GM12878 (cell line): ENCODE results near the gene TRIB2. TPM values are rescaled to one million over a fixed set of nuclear protein-coding genes. Genes with fewer than 3 reads are reported as not detected.

Experiments used
- ATAC-seq: fragments of 200-7000 bp; cut with Tn5 transposase; 3 replicates; pipeline ENCODE4 v1.9.1; 2020; ENCODE audit warnings: mild to moderate bottlenecking, moderate library complexity
- BruUV-seq: library from RNA; stranded (reverse); fragments of 400-500 nt; replicated peaks from 2 replicates; lab custom pipeline; 2021; lab: Mats Ljungman, UMichigan
- CTCF ChIA-PET: fragments of 300-600 bp; sonication (Branson Sonifier 250); formaldehyde crosslinking; extraction: SDS; loops from one replicate; lab custom pipeline; 2021; ENCODE audit warnings: inconsistent platforms; lab: Yijun Ruan, JAX
- POLR2A ChIA-PET: fragments of 350-600 bp; formaldehyde crosslinking; extraction: SDS; loops from one replicate; lab custom pipeline; 2021; ENCODE audit warnings: inconsistent platforms; lab: Charles Lee
- RAD21 ChIA-PET: fragments of 300-600 bp; sonication (Branson Sonifier 250); formaldehyde crosslinking; loops from one replicate; lab custom pipeline; 2023; ENCODE audit warnings: antibody characterized with exemption; ENCODE audit not compliant: unreplicated experiment; lab: Charles Lee
- SMC1A ChIA-PET: fragments of 300-600 bp; sonication (Branson Sonifier 250); formaldehyde crosslinking; loops from one replicate; lab custom pipeline; 2023; ENCODE audit not compliant: unreplicated experiment, uncharacterized antibody; lab: Charles Lee
- DNase-seq: peaks from one replicate; pipeline ENCODE4 v3.0.0-alpha.2; 2011; ENCODE audit warnings: low read depth, low spot score
- FAIRE-seq: peaks from 3 replicates; lab custom pipeline; 2011; peaks lifted over from hg19 to GRCh38; lab: Jason Lieb, UNC
- H2AFZ ChIP-seq: 2 replicates; pipeline ENCODE4 v1.6.0; 2011; ENCODE audit warnings: low read depth, low read length, control low read depth; ENCODE audit not compliant: control insufficient read depth
- H3K27ac ChIP-seq: 2 replicates; pipeline ENCODE4 v1.5.1; 2011; ENCODE audit warnings: control low read depth; ENCODE audit not compliant: control insufficient read depth, insufficient read depth
- H3K27me3 ChIP-seq, 2 experiments: replicated peaks in 1 of 2; 2 replicates each; pipeline versions ENCODE4 v1.6.0 to v1.6.1; 2011; ENCODE audit warnings: low read length in 1 of 2; ENCODE audit not compliant: control insufficient read depth in 2 of 2, insufficient read depth in 2 of 2
- H3K36me3 ChIP-seq, 2 experiments: 2 replicates each; pipeline ENCODE4 v1.5.1; 2011; ENCODE audit warnings: low read length in 1 of 2; ENCODE audit not compliant: control insufficient read depth in 2 of 2, insufficient read depth in 2 of 2
- H3K4me1 ChIP-seq: 2 replicates; pipeline ENCODE4 v1.6.1; 2011; ENCODE audit warnings: mild to moderate bottlenecking, low read length, moderate library complexity, mixed read lengths; ENCODE audit not compliant: control insufficient read depth, insufficient read depth
- H3K4me2 ChIP-seq: 2 replicates; pipeline ENCODE4 v1.6.0; 2011; ENCODE audit warnings: control low read depth; ENCODE audit not compliant: control insufficient read depth, insufficient read depth
- H3K4me3 ChIP-seq: fragments of 200-600 bp; sonication (generic); 2 replicates; pipeline ENCODE4 v1.5.1; 2016
- H3K79me2 ChIP-seq: 2 replicates; pipeline ENCODE4 v1.6.0; 2011; ENCODE audit warnings: low read length; ENCODE audit not compliant: control insufficient read depth, insufficient read depth
- H3K9ac ChIP-seq: 2 replicates; pipeline ENCODE4 v1.8.0; 2011; ENCODE audit warnings: low read length, control low read depth, mixed read lengths; ENCODE audit not compliant: control insufficient read depth, insufficient read depth
- H3K9me3 ChIP-seq: replicated peaks from 3 replicates; pipeline ENCODE4 v1.5.1; 2011; ENCODE audit warnings: mild to moderate bottlenecking, low read length; ENCODE audit not compliant: control insufficient read depth, insufficient read depth
- H4K20me1 ChIP-seq: 2 replicates; pipeline ENCODE4 v1.6.0; 2011; ENCODE audit not compliant: control insufficient read depth, insufficient read depth
- ASH2L ChIP-seq: fragments of 300-600, 200-600 bp; sonication (generic); IDR thresholded peaks from 2 replicates; pipeline ENCODE4 v1.6.1; 2017; ENCODE audit warnings: low read depth, mild to moderate bottlenecking, borderline replicate concordance
- BHLHE40 ChIP-seq, 2 experiments: fragments of 450-650 bp in 1 of 2; IDR thresholded peaks; 2 replicates each; pipeline ENCODE4 v1.6.1; 2011 to 2017; ENCODE audit warnings: low read depth in 2 of 2, borderline replicate concordance in 1 of 2, improper control_type of control experiment in 1 of 2, low read length in 1 of 2, mild to moderate bottlenecking in 1 of 2
- BRCA1 ChIP-seq: IDR thresholded peaks from 2 replicates; pipeline ENCODE4 v1.6.1; 2011; ENCODE audit warnings: low read depth, low read length, improper control_type of control experiment
- E2F8 ChIP-seq: fragments of 450-650 bp; IDR thresholded peaks from 2 replicates; pipeline ENCODE4 v1.6.1; 2018; ENCODE audit warnings: mild to moderate bottlenecking, low read depth, moderate library complexity; ENCODE audit not compliant: partially characterized antibody
- FOXM1 ChIP-seq: IDR thresholded peaks from 2 replicates; pipeline ENCODE4 v1.6.1; 2012; ENCODE audit warnings: low read depth, mild to moderate bottlenecking, inconsistent platforms, low read length, moderate library complexity
- HSF1 ChIP-seq: fragments of 150-350 bp; IDR thresholded peaks from 2 replicates; pipeline ENCODE4 v1.6.1; 2014; ENCODE audit warnings: mild to moderate bottlenecking, low read depth, low read length
- KDM1A ChIP-seq: fragments of 200-600 bp; sonication (generic); IDR thresholded peaks from 2 replicates; pipeline ENCODE4 v1.6.1; 2016; ENCODE audit warnings: borderline replicate concordance
- MEF2A ChIP-seq: IDR thresholded peaks from 2 replicates; pipeline ENCODE4 v1.6.1; 2011; ENCODE audit warnings: low read depth, mild to moderate bottlenecking, low read length, moderate library complexity; ENCODE audit not compliant: insufficient read depth
- MXI1 ChIP-seq: fragments of 150-350 bp; IDR thresholded peaks from 2 replicates; pipeline ENCODE4 v1.6.1; 2011; ENCODE audit warnings: low read depth, mild to moderate bottlenecking, inconsistent platforms, low read length, improper control_type of control experiment
- NR2F1 ChIP-seq: fragments of 450-650 bp; conservative IDR thresholded peaks from 2 replicates; pipeline ENCODE4 v1.6.1; 2017; ENCODE audit warnings: mild to moderate bottlenecking
- PKNOX1 ChIP-seq: fragments of 450-650 bp; IDR thresholded peaks from 2 replicates; pipeline ENCODE4 v1.6.1; 2016; ENCODE audit warnings: mild to moderate bottlenecking
- POLR2A ChIP-seq: IDR thresholded peaks from 2 replicates; pipeline ENCODE4 v1.6.1; 2011; ENCODE audit warnings: low read depth, mild to moderate bottlenecking, low read length
- RBBP5 ChIP-seq: fragments of 200-600 bp; sonication (generic); conservative IDR thresholded peaks from 2 replicates; pipeline ENCODE4 v1.6.1; 2016
- SKIL ChIP-seq: fragments of 450-650 bp; IDR thresholded peaks from 2 replicates; pipeline ENCODE4 v1.6.1; 2017; ENCODE audit warnings: mild to moderate bottlenecking, low read depth, inconsistent platforms; ENCODE audit not compliant: poor library complexity, severe bottlenecking
- SPI1 ChIP-seq: IDR thresholded peaks from 2 replicates; pipeline ENCODE4 v1.6.1; 2011; ENCODE audit warnings: low read depth, mild to moderate bottlenecking, low read length, moderate library complexity, borderline replicate concordance; ENCODE audit not compliant: insufficient read depth
- TCF12 ChIP-seq: IDR thresholded peaks from 2 replicates; pipeline ENCODE4 v1.6.1; 2011; ENCODE audit warnings: low read depth, mild to moderate bottlenecking, low read length
- WGBS: methylation state at CpG from one replicate; pipeline ENCODE4 v1.1.6; 2016; ENCODE audit warnings: low lambda C conversion rate; ENCODE audit not compliant: insufficient replicate concordance, insufficient coverage; ENCODE audit errors: missing lambda C conversion rate; 5-methylcytosine and 5-hydroxymethylcytosine counted together
- in situ Hi-C: fragments of 300-500 bp; cut with MboI; formaldehyde crosslinking; loops from 9 replicates; pipeline ENCODE4 v1.14.3; 2018; ENCODE audit warnings: mixed read lengths
- intact Hi-C: fragments of 100-400 bp; cut with micrococcal nuclease; formaldehyde crosslinking; loops from one replicate; pipeline ENCODE4 v1.14.2; 2022; ENCODE audit not compliant: unreplicated experiment
- polyA plus RNA-seq, 11 experiments: library from polyadenylated mRNA; depleted of rRNA in 4 of 11; unstranded in 6 of 11; stranded (reverse) in 5 of 11; fragments of >200 nt; fragmentation: Nextera tagmentation in 4 of 11; fragmentation: Illumina TruSeq in 1 of 11; extraction: Ambion mirVana in 4 of 11; extraction: Trizol in 1 of 11; gene quantifications; 1 replicate in 1 of 11; 2 replicates in 10 of 11; pipeline versions ENCODE4 v1.2.1 to v1.2.3, GENCODE V29; 2011 to 2016; ENCODE audit warnings: inconsistent platforms in 2 of 11, missing spikeins in 2 of 11, low read depth in 1 of 11
- total RNA-seq, 4 experiments: library from RNA; depleted of rRNA in 3 of 4; stranded (reverse); fragments of >200 nt in 3 of 4; fragmentation: Illumina TruSeq in 1 of 4; extraction: Trizol in 1 of 4; gene quantifications; 2 replicates each; pipeline versions ENCODE4 v1.2.1 to v1.2.3, GENCODE V29; 2013 to 2021

TRIB2 gene
- total and polyA plus RNA-seq, 10 of the 15 experiments (the other 5 are each of a cell fraction or from before 2014, with no cell fraction given) = 1.6 to 9.2 (median 5.2) TPM

- no peaks in the 10 kb centered on the region; the same call in 1 of the 2 replicates for H4K20me1 ChIP-seq
- no peaks in the 10 kb centered on the region; a peak in 2 of 4 replicates for H3K36me3 ChIP-seq
- no peaks in the 10 kb centered on the region for H3K9me3 ChIP-seq
- no peak overlapping the region for H2AFZ ChIP-seq
- no peak overlapping the region for H3K4me2 ChIP-seq
- no peak overlapping the region for H3K27ac ChIP-seq
- no TSS peak for BruUV-seq
- POLR2A ChIA-PET = no interaction called here
- CTCF ChIA-PET = interaction anchor here (0.8 kb wide), 1 partner anchor 9 kb away, joined by 3 read pairs; no protein-coding TSS in a partner anchor
- RAD21 ChIA-PET = no interaction called here
- SMC1A ChIA-PET = interaction anchor here (1.2 kb wide), 1 partner anchor 16 kb away, joined by 3 read pairs; no protein-coding TSS in a partner anchor
- no peaks in the 10 kb centered on the region for H3K4me1 ChIP-seq
- H3K4me3 ChIP-seq = no peak overlapping the region
- H3K79me2 ChIP-seq = no peaks in the 10 kb centered on the region
- ATAC-seq (no peak), FAIRE-seq (no peak), DNase-seq (no peak)
- 74% methylated on average over 9 of the region's 9 CpGs for WGBS
- intact Hi-C loops (no loop called here), in situ Hi-C loops (no loop called here)
- no peak overlapping the region for H3K9ac ChIP-seq
- TF ChIP-seq TCF12 (no peak), MXI1 (no peak), KDM1A (no peak), BHLHE40 (IDR thresholded peaks at IDR 0.05; ENCODE audit: borderline replicate concordance in 1 of 2, low read depth in 2 of 2, low read length in 1 of 2) (no peak), BRCA1 (no peak), FOXM1 (no peak), PKNOX1 (no peak), RBBP5 (no peak), SPI1 (no peak), HSF1 (no peak), MEF2A (no peak), E2F8 (no peak), POLR2A (no peak), SKIL (no peak), NR2F1 (no peak), ASH2L (no peak)
- no peaks in the 10 kb centered on the region for H3K27me3 ChIP-seq
Observed at GRCh38 chr2:12737297-12737696, 20.6 kb downstream of the TRIB2 start.
